GM12878 (cell line): ENCODE measurements around the gene CDC42BPB. TPM values are rescaled to one million over a fixed set of nuclear protein-coding genes. Genes with fewer than 3 reads are reported as not detected.

Source experiments
- ATAC-seq: fragments of 200-7000 bp; cut with Tn5 transposase; 3 replicates; pipeline ENCODE4 v1.9.1; 2020; ENCODE audit warnings: mild to moderate bottlenecking, moderate library complexity
- BruUV-seq: library from RNA; stranded (reverse); fragments of 400-500 nt; replicated peaks from 2 replicates; lab custom pipeline; 2021; lab: Mats Ljungman, UMichigan
- CTCF ChIA-PET: fragments of 300-600 bp; sonication (Branson Sonifier 250); formaldehyde crosslinking; extraction: SDS; loops from one replicate; lab custom pipeline; 2021; ENCODE audit warnings: inconsistent platforms; lab: Yijun Ruan, JAX
- POLR2A ChIA-PET: fragments of 350-600 bp; formaldehyde crosslinking; extraction: SDS; loops from one replicate; lab custom pipeline; 2021; ENCODE audit warnings: inconsistent platforms; lab: Charles Lee
- RAD21 ChIA-PET: fragments of 300-600 bp; sonication (Branson Sonifier 250); formaldehyde crosslinking; loops from one replicate; lab custom pipeline; 2023; ENCODE audit warnings: antibody characterized with exemption; ENCODE audit not compliant: unreplicated experiment; lab: Charles Lee
- SMC1A ChIA-PET: fragments of 300-600 bp; sonication (Branson Sonifier 250); formaldehyde crosslinking; loops from one replicate; lab custom pipeline; 2023; ENCODE audit not compliant: unreplicated experiment, uncharacterized antibody; lab: Charles Lee
- DNase-seq: peaks from one replicate; pipeline ENCODE4 v3.0.0-alpha.2; 2011; ENCODE audit warnings: low read depth, low spot score
- FAIRE-seq: peaks from 3 replicates; lab custom pipeline; 2011; peaks lifted over from hg19 to GRCh38; lab: Jason Lieb, UNC
- H2AFZ ChIP-seq: 2 replicates; pipeline ENCODE4 v1.6.0; 2011; ENCODE audit warnings: low read depth, low read length, control low read depth; ENCODE audit not compliant: control insufficient read depth
- H3K27ac ChIP-seq: 2 replicates; pipeline ENCODE4 v1.5.1; 2011; ENCODE audit warnings: control low read depth; ENCODE audit not compliant: control insufficient read depth, insufficient read depth
- H3K27me3 ChIP-seq, 2 experiments: replicated peaks in 1 of 2; 2 replicates each; pipeline versions ENCODE4 v1.6.0 to v1.6.1; 2011; ENCODE audit warnings: low read length in 1 of 2; ENCODE audit not compliant: control insufficient read depth in 2 of 2, insufficient read depth in 2 of 2
- H3K36me3 ChIP-seq, 2 experiments: 2 replicates each; pipeline ENCODE4 v1.5.1; 2011; ENCODE audit warnings: low read length in 1 of 2; ENCODE audit not compliant: control insufficient read depth in 2 of 2, insufficient read depth in 2 of 2
- H3K4me1 ChIP-seq: 2 replicates; pipeline ENCODE4 v1.6.1; 2011; ENCODE audit warnings: mild to moderate bottlenecking, low read length, moderate library complexity, mixed read lengths; ENCODE audit not compliant: control insufficient read depth, insufficient read depth
- H3K4me2 ChIP-seq: 2 replicates; pipeline ENCODE4 v1.6.0; 2011; ENCODE audit warnings: control low read depth; ENCODE audit not compliant: control insufficient read depth, insufficient read depth
- H3K4me3 ChIP-seq: fragments of 200-600 bp; sonication (generic); 2 replicates; pipeline ENCODE4 v1.5.1; 2016
- H3K79me2 ChIP-seq: 2 replicates; pipeline ENCODE4 v1.6.0; 2011; ENCODE audit warnings: low read length; ENCODE audit not compliant: control insufficient read depth, insufficient read depth
- H3K9ac ChIP-seq: 2 replicates; pipeline ENCODE4 v1.8.0; 2011; ENCODE audit warnings: low read length, control low read depth, mixed read lengths; ENCODE audit not compliant: control insufficient read depth, insufficient read depth
- H3K9me3 ChIP-seq: replicated peaks from 3 replicates; pipeline ENCODE4 v1.5.1; 2011; ENCODE audit warnings: mild to moderate bottlenecking, low read length; ENCODE audit not compliant: control insufficient read depth, insufficient read depth
- H4K20me1 ChIP-seq: 2 replicates; pipeline ENCODE4 v1.6.0; 2011; ENCODE audit not compliant: control insufficient read depth, insufficient read depth
- CBX3 ChIP-seq: fragments of 200-600 bp; sonication (generic); IDR thresholded peaks from 2 replicates; pipeline ENCODE4 v1.6.1; 2016; ENCODE audit warnings: low read depth, borderline replicate concordance
- E2F8 ChIP-seq: fragments of 450-650 bp; IDR thresholded peaks from 2 replicates; pipeline ENCODE4 v1.6.1; 2018; ENCODE audit warnings: mild to moderate bottlenecking, low read depth, moderate library complexity; ENCODE audit not compliant: partially characterized antibody
- HCFC1 ChIP-seq: fragments of 150-350 bp; IDR thresholded peaks from 2 replicates; pipeline ENCODE4 v1.6.1; 2014; ENCODE audit warnings: low read length
- TAF1 ChIP-seq: IDR thresholded peaks from 2 replicates; pipeline ENCODE4 v1.6.1; 2011; ENCODE audit warnings: mild to moderate bottlenecking, low read depth, low read length, borderline replicate concordance
- WGBS: methylation state at CpG from one replicate; pipeline ENCODE4 v1.1.6; 2016; ENCODE audit warnings: low lambda C conversion rate; ENCODE audit not compliant: insufficient replicate concordance, insufficient coverage; ENCODE audit errors: missing lambda C conversion rate; 5-methylcytosine and 5-hydroxymethylcytosine counted together
- in situ Hi-C: fragments of 300-500 bp; cut with MboI; formaldehyde crosslinking; loops from 9 replicates; pipeline ENCODE4 v1.14.3; 2018; ENCODE audit warnings: mixed read lengths
- intact Hi-C: fragments of 100-400 bp; cut with micrococcal nuclease; formaldehyde crosslinking; loops from one replicate; pipeline ENCODE4 v1.14.2; 2022; ENCODE audit not compliant: unreplicated experiment
- polyA plus RNA-seq, 11 experiments: library from polyadenylated mRNA; depleted of rRNA in 4 of 11; unstranded in 6 of 11; stranded (reverse) in 5 of 11; fragments of >200 nt; fragmentation: Nextera tagmentation in 4 of 11; fragmentation: Illumina TruSeq in 1 of 11; extraction: Ambion mirVana in 4 of 11; extraction: Trizol in 1 of 11; gene quantifications; 1 replicate in 1 of 11; 2 replicates in 10 of 11; pipeline versions ENCODE4 v1.2.1 to v1.2.3, GENCODE V29; 2011 to 2016; ENCODE audit warnings: inconsistent platforms in 2 of 11, missing spikeins in 2 of 11, low read depth in 1 of 11
- total RNA-seq, 4 experiments: library from RNA; depleted of rRNA in 3 of 4; stranded (reverse); fragments of >200 nt in 3 of 4; fragmentation: Illumina TruSeq in 1 of 4; extraction: Trizol in 1 of 4; gene quantifications; 2 replicates each; pipeline versions ENCODE4 v1.2.1 to v1.2.3, GENCODE V29; 2013 to 2021

The CDC42BPB gene
- total and polyA plus RNA-seq, 10 of the 15 experiments (the other 5 are each of a cell fraction or from before 2014, with no cell fraction given), result 0.42 to 22.1 (median 13.3) TPM

GRCh38 chr14:103103461-103104388 is 46.4 kb upstream of the CDC42BPB start:
- ChIA-PET RAD21 (interaction anchor here (1.2 to 4.6 kb wide), 7 partner anchors 17 to 191 kb away, joined by 3 to 120 read pairs (median 9); no protein-coding TSS in a partner anchor), POLR2A (interaction anchor here (0.8 to 1.6 kb wide), 3 partner anchors 37 to 83 kb away, joined by 3 to 5 read pairs (median 4); no protein-coding TSS in a partner anchor), CTCF (interaction anchor here (0.6 to 5.0 kb wide), 15 partner anchors 7 to 287 kb away, joined by 3 to 202 read pairs (median 16); partner anchors contain the start of gene TNFAIP2), SMC1A (interaction anchor here (1.7 to 4.6 kb wide), 5 partner anchors 27 to 191 kb away, joined by 4 to 76 read pairs (median 8); no protein-coding TSS in a partner anchor)
- Histone ChIP-seq H3K27ac (no peak overlapping the region), H3K9me3 (no peaks in the 10 kb centered on the region), H3K36me3 (no peaks in the 10 kb centered on the region), H3K4me1 (peaks cover 37% of the 10 kb centered on the region), H2AFZ (no peak overlapping the region), H3K27me3 (peaks cover 5 to 11% of the 10 kb centered on the region in 2 experiments; a peak in 2 of 4 replicates), H3K79me2 (no peaks in the 10 kb centered on the region), H3K4me3 (no peak overlapping the region), H4K20me1 (no peaks in the 10 kb centered on the region), H3K4me2 (peak overlapping the region; percentile 42; the same call in 1 of the 2 replicates), H3K9ac (no peak overlapping the region)
- no peak for TF ChIP-seq HCFC1
- TF ChIP-seq CBX3, result no peak
- TF ChIP-seq E2F8, result no peak
- TF ChIP-seq TAF1, result no peak
- intact Hi-C loops, result no loop called here
- FAIRE-seq (no peak), DNase-seq (no peak), ATAC-seq (no peak)
- in situ Hi-C loops, result no loop called here
- BruUV-seq, result no TSS peak
- WGBS, result 29% methylated on average over 52 of the region's 68 CpGs
